DND-41 (cell line): Measurements from ENCODE around the gene TMEM127.

Source experiments
- ATAC-seq: fragments of 200-7000 bp; cut with Tn5 transposase; 3 replicates; pipeline ENCODE4 v1.9.1; 2021; ENCODE audit warnings: low read depth; ENCODE audit not compliant: insufficient read depth
- DNase-seq: peaks from one replicate; pipeline ENCODE4 v3.0.0-alpha.2; 2020
- H2AFZ ChIP-seq: 2 replicates; pipeline ENCODE4 v1.6.0; 2012; ENCODE audit warnings: low read depth, low read length
- H3K27ac ChIP-seq: 2 replicates; pipeline ENCODE4 v1.5.1; 2012; ENCODE audit warnings: low read length, inconsistent platforms
- H3K27me3 ChIP-seq: fragments of 200-600 bp; sonication (generic); 2 replicates; pipeline ENCODE4 v1.6.0; 2012; ENCODE audit warnings: low read length, mild to moderate bottlenecking, inconsistent platforms; ENCODE audit not compliant: insufficient read depth, poor library complexity
- H3K36me3 ChIP-seq: 2 replicates; pipeline ENCODE4 v1.5.1; 2012; ENCODE audit warnings: low read length, inconsistent platforms; ENCODE audit not compliant: insufficient read depth
- H3K4me1 ChIP-seq: 2 replicates; pipeline ENCODE4 v1.5.1; 2012; ENCODE audit warnings: mild to moderate bottlenecking, low read length; ENCODE audit not compliant: insufficient read depth
- H3K4me2 ChIP-seq: 2 replicates; pipeline ENCODE4 v1.6.0; 2012; ENCODE audit warnings: mild to moderate bottlenecking, moderate library complexity, low read length, inconsistent platforms; ENCODE audit not compliant: insufficient read depth
- H3K4me3 ChIP-seq, 2 experiments: fragments of 200-600 bp in 1 of 2; shearing (Covaris generic) in 1 of 2; 2 replicates each; pipeline ENCODE4 v1.5.1; 2012 to 2016; ENCODE audit warnings: inconsistent platforms in 2 of 2, low read length in 2 of 2, mild to moderate bottlenecking in 2 of 2, low read depth in 1 of 2, moderate library complexity in 1 of 2
- H3K79me2 ChIP-seq: 2 replicates; pipeline ENCODE4 v1.6.0; 2012; ENCODE audit warnings: low read length, inconsistent platforms; ENCODE audit not compliant: insufficient read depth
- H3K9ac ChIP-seq: 2 replicates; pipeline ENCODE4 v1.6.0; 2012; ENCODE audit warnings: low read depth, mild to moderate bottlenecking, inconsistent platforms, low read length, moderate library complexity
- H3K9me3 ChIP-seq: 2 replicates; pipeline ENCODE4 v1.5.1; 2012; ENCODE audit warnings: low read length, moderate library complexity, mild to moderate bottlenecking, inconsistent platforms; ENCODE audit not compliant: insufficient read depth, severe bottlenecking
- H4K20me1 ChIP-seq: 2 replicates; pipeline ENCODE4 v1.6.0; 2012; ENCODE audit warnings: low read length; ENCODE audit not compliant: insufficient read depth
- CTCF ChIP-seq: IDR thresholded peaks from 2 replicates; pipeline ENCODE4 v1.5.1; 2012; ENCODE audit warnings: borderline replicate concordance, low read length, moderate library complexity, mild to moderate bottlenecking; ENCODE audit not compliant: poor library complexity, severe bottlenecking; ENCODE audit errors: extremely low read depth
- EZH2 ChIP-seq: IDR thresholded peaks from 3 replicates; pipeline ENCODE4 v1.6.1; 2012; ENCODE audit warnings: borderline replicate concordance, low read depth, mild to moderate bottlenecking, moderate library complexity, low read length, inconsistent platforms; ENCODE audit not compliant: severe bottlenecking

The TMEM127 gene

GRCh38 chr2:96241227-96241626 is 24.6 kb downstream of the TMEM127 start:
- H3K27ac ChIP-seq = no peak overlapping the region
- peaks cover 8% of the 10 kb centered on the region; the same call in 1 of the 2 replicates for H3K36me3 ChIP-seq
- ATAC-seq (no peak), DNase-seq (no peak)
- H3K9ac ChIP-seq = no peak overlapping the region
- no peak overlapping the region for H2AFZ ChIP-seq
- no peaks in the 10 kb centered on the region for H3K27me3 ChIP-seq
- no peak overlapping the region for H3K4me3 ChIP-seq
- no peaks in the 10 kb centered on the region for H3K79me2 ChIP-seq
- H3K4me1 ChIP-seq = no peaks in the 10 kb centered on the region
- TF ChIP-seq CTCF = no peak
- no peak for TF ChIP-seq EZH2
- no peak overlapping the region for H3K4me2 ChIP-seq
- no peaks in the 10 kb centered on the region for H4K20me1 ChIP-seq
- no peaks in the 10 kb centered on the region for H3K9me3 ChIP-seq

GRCh38 chr2:96240341-96241038 is 25.3 kb downstream of the TMEM127 start:
- ATAC-seq = no peak; the same call in 2 of the 3 replicates
- no peaks in the 10 kb centered on the region for H4K20me1 ChIP-seq
- no peak overlapping the region for H3K4me3 ChIP-seq
- no peaks in the 10 kb centered on the region for H3K79me2 ChIP-seq
- TF ChIP-seq EZH2 (no peak), CTCF (no peak)
- H3K27ac ChIP-seq = no peak overlapping the region
- H3K36me3 ChIP-seq = peaks cover 8% of the 10 kb centered on the region; the same call in 1 of the 2 replicates
- H3K9ac ChIP-seq = no peak overlapping the region
- no peaks in the 10 kb centered on the region for H3K4me1 ChIP-seq
- no peak overlapping the region for H3K4me2 ChIP-seq
- no peak for DNase-seq
- no peaks in the 10 kb centered on the region for H3K9me3 ChIP-seq
- no peaks in the 10 kb centered on the region for H3K27me3 ChIP-seq
- H2AFZ ChIP-seq = no peak overlapping the region

- no peaks in the 10 kb centered on the region for H3K4me1 ChIP-seq
- no peaks in the 10 kb centered on the region for H3K9me3 ChIP-seq
- H3K27ac ChIP-seq = no peak overlapping the region
Measured at GRCh38 chr2:96239745-96240264, 26.0 kb downstream of the TMEM127 start.

More at GRCh38 chr2:96239745-96240264, 26.0 kb downstream of the TMEM127 start:
- no peak overlapping the region for H3K9ac ChIP-seq
- DNase-seq (no peak), ATAC-seq (no peak)
- H2AFZ ChIP-seq = no peak overlapping the region
- no peaks in the 10 kb centered on the region for H3K27me3 ChIP-seq
- H3K79me2 ChIP-seq = no peaks in the 10 kb centered on the region
- TF ChIP-seq EZH2 (no peak), CTCF (no peak)
- H4K20me1 ChIP-seq = no peaks in the 10 kb centered on the region
- no peak overlapping the region for H3K4me2 ChIP-seq
- H3K36me3 ChIP-seq = peaks cover 8% of the 10 kb centered on the region; the same call in 1 of the 2 replicates
- no peak overlapping the region for H3K4me3 ChIP-seq
